GM23248 (cell line): ENCODE measurements around the gene TTC13.

ENCODE experiments used
- EZH2 ChIP-seq: fragments of 200-600 bp; sonication (generic); IDR thresholded peaks from 2 replicates; pipeline ENCODE4 v1.6.1; 2018; ENCODE audit warnings: antibody characterized with exemption, mild to moderate bottlenecking; ENCODE audit not compliant: insufficient read depth, poor library complexity, severe bottlenecking
- EZH2phosphoT487 ChIP-seq: fragments of 200-600 bp; sonication (generic); IDR thresholded peaks from 2 replicates; pipeline ENCODE4 v1.6.1; 2018; ENCODE audit warnings: antibody characterized with exemption, moderate library complexity, mild to moderate bottlenecking, low read depth; ENCODE audit not compliant: insufficient read depth

DNA sequence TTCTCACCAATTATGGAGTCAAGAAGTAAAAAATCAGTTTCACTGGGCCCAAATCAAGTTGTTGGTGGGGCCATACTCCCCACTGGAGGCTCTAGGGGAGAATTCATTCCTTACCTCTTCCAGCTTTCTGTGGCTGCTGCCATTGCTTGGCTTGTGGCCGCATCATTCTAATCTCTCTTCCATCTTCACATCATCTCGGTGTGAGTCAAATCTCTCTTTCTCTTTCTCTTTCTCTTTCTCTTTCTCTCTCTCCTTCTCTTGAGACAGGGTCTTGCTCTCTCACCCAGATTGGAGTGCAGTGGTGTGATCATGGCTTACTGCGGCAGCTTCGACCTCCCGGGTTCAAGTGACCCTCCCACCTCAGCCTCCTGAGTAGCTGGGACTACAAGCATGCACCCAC lies 33.3 kb upstream of the TTC13 start:
- TF ChIP-seq EZH2phosphoT487 (no peak), EZH2 (no peak)
